Neural progenitor cell (in vitro differentiated cells): ENCODE measurements around the gene SMPDL3A. TPM values are rescaled to one million over a fixed set of nuclear protein-coding genes. Genes with fewer than 3 reads are reported as not detected.

ENCODE experiments used
- DNase-seq: peaks from one replicate; pipeline ENCODE4 v3.0.0-alpha.2; 2016; ENCODE audit warnings: low spot score
- H2AFZ ChIP-seq: fragments of 200-600 bp; sonication (generic); replicated peaks from 2 replicates; pipeline ENCODE4 v1.6.1; 2016; ENCODE audit warnings: antibody characterized with exemption
- H3F3A ChIP-seq: fragments of 200-600 bp; sonication (generic); 2 replicates; pipeline ENCODE4 v1.6.1; 2016; ENCODE audit warnings: antibody characterized with exemption, low read depth
- H3K27ac ChIP-seq: fragments of 200-600 bp; sonication (generic); 2 replicates; pipeline ENCODE4 v1.5.1; 2016; ENCODE audit warnings: mild to moderate bottlenecking
- H3K27me3 ChIP-seq: fragments of 200-600 bp; sonication (generic); 2 replicates; pipeline ENCODE4 v1.6.1; 2016; ENCODE audit warnings: mild to moderate bottlenecking, moderate library complexity
- H3K36me3 ChIP-seq: fragments of 200-600 bp; sonication (generic); 2 replicates; pipeline ENCODE4 v1.5.1; 2016
- H3K4me1 ChIP-seq: fragments of 200-600 bp; sonication (generic); 2 replicates; pipeline ENCODE4 v1.6.1; 2016; ENCODE audit warnings: mixed run types
- H3K4me2 ChIP-seq: fragments of 200-600 bp; sonication (generic); 2 replicates; pipeline ENCODE4 v1.6.1; 2016
- H3K4me3 ChIP-seq: fragments of 200-600 bp; sonication (generic); 2 replicates; pipeline ENCODE4 v1.5.1; 2016
- H3K79me2 ChIP-seq: fragments of 200-600 bp; sonication (generic); 2 replicates; pipeline ENCODE4 v1.6.1; 2016; ENCODE audit warnings: low read depth
- H3K9ac ChIP-seq: fragments of 200-600 bp; sonication (generic); 2 replicates; pipeline ENCODE4 v1.6.1; 2016
- H3K9me3 ChIP-seq: fragments of 200-600 bp; sonication (generic); 2 replicates; pipeline ENCODE4 v1.5.1; 2016; ENCODE audit warnings: low read depth
- H4K20me1 ChIP-seq: fragments of 200-600 bp; sonication (generic); 2 replicates; pipeline ENCODE4 v1.6.1; 2016; ENCODE audit warnings: low read depth
- H3K27ac Mint-ChIP-seq: 3 replicates; pipeline ENCODE4 v1.8.0; 2021; ENCODE audit warnings: mixed read lengths
- H3K27me3 Mint-ChIP-seq: 2 replicates; pipeline ENCODE4 v1.8.0; 2022; ENCODE audit warnings: low read depth, mild to moderate bottlenecking, inconsistent platforms, moderate library complexity, mixed read lengths; ENCODE audit not compliant: insufficient read depth
- H3K36me3 Mint-ChIP-seq: 3 replicates; pipeline ENCODE4 v1.8.0; 2021; ENCODE audit warnings: mixed read lengths
- H3K4me1 Mint-ChIP-seq: 3 replicates; pipeline ENCODE4 v1.8.0; 2021; ENCODE audit warnings: mixed read lengths
- H3K4me3 Mint-ChIP-seq: 3 replicates; pipeline ENCODE4 v1.8.0; 2021; ENCODE audit warnings: mild to moderate bottlenecking, moderate library complexity, mixed read lengths
- H3K9me3 Mint-ChIP-seq: 3 replicates; pipeline ENCODE4 v1.8.0; 2020; ENCODE audit warnings: mixed read lengths
- CTCF ChIP-seq: fragments of 200-600 bp; sonication (generic); IDR thresholded peaks from 2 replicates; pipeline ENCODE4 v1.5.1; 2017; ENCODE audit warnings: antibody characterized with exemption, mild to moderate bottlenecking
- EZH2 ChIP-seq: fragments of 200-600 bp; sonication (generic); IDR thresholded peaks from 2 replicates; pipeline ENCODE4 v1.6.1; 2017; ENCODE audit warnings: antibody characterized with exemption, mild to moderate bottlenecking, moderate library complexity
- EZH2phosphoT487 ChIP-seq: fragments of 200-600 bp; sonication (generic); IDR thresholded peaks from 2 replicates; pipeline ENCODE4 v1.6.1; 2017; ENCODE audit warnings: antibody characterized with exemption
- total RNA-seq: library from RNA; depleted of rRNA; stranded (reverse); fragments of >200 nt; gene quantifications from 2 replicates; pipeline ENCODE4 v1.2.3, GENCODE V29; 2015; ENCODE audit warnings: low replicate concordance

Gene SMPDL3A
- total RNA-seq, 1 donor from 2014 or later, result 2.0 TPM

- no peak for DNase-seq
- Histone ChIP-seq H3K9me3 (no peaks in the 10 kb centered on the region), H3K4me1 (peaks cover 32% of the 10 kb centered on the region), H2AFZ (no peak overlapping the region), H3K27ac (no peak overlapping the region), H3K36me3 (no peaks in the 10 kb centered on the region), H3K4me2 (no peak overlapping the region), H3K79me2 (no peaks in the 10 kb centered on the region), H3K4me3 (no peak overlapping the region), H3K27me3 (no peaks in the 10 kb centered on the region), H3K9ac (no peak overlapping the region), H3F3A (peaks cover 5% of the 10 kb centered on the region), H4K20me1 (no peaks in the 10 kb centered on the region)
- TF ChIP-seq EZH2phosphoT487 (no peak), CTCF (no peak), EZH2 (no peak)
- Mint-ChIP-seq H3K27ac (no peak overlapping the region), H3K4me1 (peaks cover 23% of the 10 kb centered on the region), H3K36me3 (no peaks in the 10 kb centered on the region), H3K27me3 (peaks cover 6% of the 10 kb centered on the region), H3K4me3 (no peak overlapping the region), H3K9me3 (no peaks in the 10 kb centered on the region)
These were observed 33.2 kb upstream of the SMPDL3A start for GRCh38 chr6:122755901-122756300.

- Histone ChIP-seq H2AFZ (no peak overlapping the region), H3K36me3 (no peaks in the 10 kb centered on the region), H3K4me3 (no peak overlapping the region), H3K9ac (no peak overlapping the region), H3K4me2 (no peak overlapping the region), H3F3A (no peaks in the 10 kb centered on the region), H4K20me1 (no peaks in the 10 kb centered on the region), H3K79me2 (no peaks in the 10 kb centered on the region), H3K27me3 (no peaks in the 10 kb centered on the region), H3K9me3 (no peaks in the 10 kb centered on the region), H3K4me1 (peaks cover 11% of the 10 kb centered on the region), H3K27ac (no peak overlapping the region)
- Mint-ChIP-seq H3K4me3 (no peak overlapping the region), H3K4me1 (peaks cover 8% of the 10 kb centered on the region), H3K36me3 (no peaks in the 10 kb centered on the region), H3K9me3 (peaks cover 3% of the 10 kb centered on the region), H3K27ac (no peak overlapping the region), H3K27me3 (peaks cover 6% of the 10 kb centered on the region)
- TF ChIP-seq CTCF (no peak), EZH2phosphoT487 (no peak), EZH2 (no peak)
- DNase-seq, result no peak
These were observed 30.1 kb upstream of the SMPDL3A start for GRCh38 chr6:122758927-122759334.

GRCh38 chr6:122760330-122760729, 28.7 kb upstream of the SMPDL3A start:
- H3K4me1 ChIP-seq, result no peaks in the 10 kb centered on the region
- TF ChIP-seq CTCF (no peak), EZH2phosphoT487 (no peak), EZH2 (no peak)
- no peaks in the 10 kb centered on the region for H4K20me1 ChIP-seq
- no peak overlapping the region for H3K27ac Mint-ChIP-seq
- no peaks in the 10 kb centered on the region for H3K27me3 ChIP-seq
- H2AFZ ChIP-seq, result no peak overlapping the region
- H3K4me1 Mint-ChIP-seq, result no peaks in the 10 kb centered on the region
- no peaks in the 10 kb centered on the region for H3K36me3 ChIP-seq
- H3K4me3 Mint-ChIP-seq, result no peak overlapping the region
- no peaks in the 10 kb centered on the region for H3K79me2 ChIP-seq
- H3K36me3 Mint-ChIP-seq, result no peaks in the 10 kb centered on the region
- no peak overlapping the region for H3K27ac ChIP-seq
- H3K4me3 ChIP-seq, result no peak overlapping the region
- no peak overlapping the region for H3K9ac ChIP-seq
- no peak overlapping the region for H3K4me2 ChIP-seq
- no peak for DNase-seq
- no peaks in the 10 kb centered on the region for H3K9me3 ChIP-seq
- H3F3A ChIP-seq, result no peaks in the 10 kb centered on the region
- H3K27me3 Mint-ChIP-seq, result no peaks in the 10 kb centered on the region
- peaks cover 3% of the 10 kb centered on the region for H3K9me3 Mint-ChIP-seq

GRCh38 chr6:122766256-122766655, 22.8 kb upstream of the SMPDL3A start:
- Histone ChIP-seq H3F3A (no peaks in the 10 kb centered on the region), H3K4me3 (no peak overlapping the region), H4K20me1 (no peaks in the 10 kb centered on the region), H3K9ac (no peak overlapping the region), H3K9me3 (no peaks in the 10 kb centered on the region), H3K27me3 (no peaks in the 10 kb centered on the region), H3K79me2 (no peaks in the 10 kb centered on the region), H3K4me1 (peaks cover 6% of the 10 kb centered on the region), H3K4me2 (no peak overlapping the region), H2AFZ (no peak overlapping the region), H3K36me3 (no peaks in the 10 kb centered on the region), H3K27ac (no peak overlapping the region)
- Mint-ChIP-seq H3K36me3 (no peaks in the 10 kb centered on the region), H3K4me1 (no peaks in the 10 kb centered on the region), H3K27ac (no peak overlapping the region), H3K27me3 (no peaks in the 10 kb centered on the region), H3K9me3 (peaks cover 3% of the 10 kb centered on the region), H3K4me3 (no peak overlapping the region)
- DNase-seq, result no peak
- TF ChIP-seq EZH2, result no peak
- no peak for TF ChIP-seq CTCF
- TF ChIP-seq EZH2phosphoT487, result no peak
